Breast epithelium (tissue), 4 donors: ENCODE results near the gene YAP1. TPM values are rescaled to one million over a fixed set of nuclear protein-coding genes. Genes with fewer than 3 reads are reported as not detected.

Experiments used
- DNase-seq, 2 donors: peaks; one replicate each; pipeline ENCODE4 v3.0.0-alpha.2; 2019; ENCODE audit warnings: low spot score in 2 of 2
- H3K27ac ChIP-seq, 2 donors: fragments of 200-600 bp; sonication (generic) in 1 of 2; one replicate each; pipeline ENCODE4 v1.5.1; 2016 to 2019; ENCODE audit warnings: mild to moderate bottlenecking in 1 of 2
- H3K27me3 ChIP-seq, 2 donors: fragments of 200-600 bp; sonication (generic) in 1 of 2; one replicate each; pipeline versions ENCODE4 v1.5.1 to v1.6.0; 2017 to 2019; ENCODE audit warnings: control low read depth in 1 of 2, mild to moderate bottlenecking in 1 of 2
- H3K36me3 ChIP-seq: fragments of 200-600 bp; one replicate; pipeline ENCODE4 v1.5.1; 2019
- H3K4me1 ChIP-seq, 2 donors: fragments of 200-600 bp; sonication (generic); one replicate each; pipeline ENCODE4 v1.5.1; 2016 to 2019; ENCODE audit warnings: control low read depth in 1 of 2
- H3K4me3 ChIP-seq, 3 donors: fragments of 200-600 bp; sonication (generic); 1 replicate in 2 of 3; 2 replicates in 1 of 3; pipeline ENCODE4 v1.5.1; 2016 to 2019; ENCODE audit warnings: mild to moderate bottlenecking in 3 of 3, moderate library complexity in 2 of 3
- H3K9me3 ChIP-seq, 2 donors: fragments of 200-600 bp; sonication (generic) in 1 of 2; one replicate each; pipeline ENCODE4 v1.5.1; 2016 to 2019; ENCODE audit warnings: control low read depth in 1 of 2
- CTCF ChIP-seq, 3 donors: fragments of 450-650 bp; IDR thresholded peaks; one replicate each; pipeline ENCODE4 v1.5.1; 2016 to 2017; ENCODE audit warnings: antibody characterized with exemption in 3 of 3, mild to moderate bottlenecking in 3 of 3, moderate library complexity in 3 of 3
- POLR2A ChIP-seq: fragments of 450-650 bp; IDR thresholded peaks from one replicate; pipeline ENCODE4 v1.6.1; 2016; ENCODE audit warnings: antibody characterized with exemption, mild to moderate bottlenecking, moderate library complexity
- POLR2AphosphoS5 ChIP-seq, 3 donors: sonication (generic); formaldehyde crosslinking; IDR thresholded peaks; one replicate each; pipeline ENCODE4 v1.6.1; 2017; ENCODE audit warnings: antibody characterized with exemption in 3 of 3
- intact Hi-C: fragments of 100-400 bp; cut with DNase I; formaldehyde crosslinking; loops from one replicate; pipeline ENCODE4 v1.15.1; 2023; ENCODE audit warnings: low total_unique reads
- total RNA-seq, 3 donors: library from RNA; depleted of rRNA; stranded (reverse); fragments of >200 nt; gene quantifications; one replicate each; pipeline ENCODE4 v1.1.0, GENCODE V29; 2016

YAP1 gene
- total RNA-seq, 3 donors from 2014 or later, result 179 to 215 (median 184) TPM

- no peak overlapping the region for H3K27ac ChIP-seq
- no peak overlapping the region for H3K4me3 ChIP-seq
- H3K9me3 ChIP-seq, result no peaks in the 10 kb centered on the region
- H3K36me3 ChIP-seq, result no peaks in the 10 kb centered on the region
- TF ChIP-seq CTCF (IDR thresholded peaks at IDR 0.05) (no peak), POLR2AphosphoS5 (IDR thresholded peaks at IDR 0.05) (no peak), POLR2A (no peak)
- intact Hi-C loops, result no loop called here
- H3K4me1 ChIP-seq, result no peaks in the 10 kb centered on the region
- no peak for DNase-seq
- H3K27me3 ChIP-seq, result no peaks in the 10 kb centered on the region
Observed at GRCh38 chr11:102205805-102206204, 95.6 kb downstream of the YAP1 start.

GRCh38 chr11:102208835-102209234, 98.6 kb downstream of the YAP1 start:
- no peaks in the 10 kb centered on the region for H3K27me3 ChIP-seq
- H3K4me1 ChIP-seq, result no peaks in the 10 kb centered on the region
- no peak for TF ChIP-seq POLR2AphosphoS5 (IDR thresholded peaks at IDR 0.05)
- intact Hi-C loops, result no loop called here
- no peak for DNase-seq
- H3K4me3 ChIP-seq, result no peak overlapping the region
- H3K27ac ChIP-seq, result no peak overlapping the region
- no peaks in the 10 kb centered on the region for H3K36me3 ChIP-seq
- H3K9me3 ChIP-seq, result no peaks in the 10 kb centered on the region

GRCh38 chr11:102214623-102215022, 104.4 kb downstream of the YAP1 start:
- intact Hi-C loops, result no loop called here
- peak overlapping the region in 1 of 2 donors; percentile 19 for H3K27ac ChIP-seq

GRCh38 chr11:102216433-102217075, 106.3 kb downstream of the YAP1 start:
- no peak overlapping the region for H3K4me3 ChIP-seq
- no peaks in the 10 kb centered on the region for H3K36me3 ChIP-seq
- peak overlapping the region; percentile 23 to 58 for H3K27ac ChIP-seq
- no peaks in the 10 kb centered on the region for H3K27me3 ChIP-seq
- intact Hi-C loops, result no loop called here
- TF ChIP-seq POLR2A (no peak), POLR2AphosphoS5 (IDR thresholded peaks at IDR 0.05) (no peak), CTCF (IDR thresholded peaks at IDR 0.05) (no peak)
- no peaks in the 10 kb centered on the region for H3K4me1 ChIP-seq
- no peaks in the 10 kb centered on the region for H3K9me3 ChIP-seq
- DNase-seq, result no peak

More at GRCh38 chr11:102214623-102215022, 104.4 kb downstream of the YAP1 start:
- no peaks in the 10 kb centered on the region for H3K36me3 ChIP-seq
- no peaks in the 10 kb centered on the region for H3K9me3 ChIP-seq
- H3K4me1 ChIP-seq, result no peaks in the 10 kb centered on the region
- H3K4me3 ChIP-seq, result no peak overlapping the region
- DNase-seq, result no peak
- TF ChIP-seq POLR2A, result no peak
- TF ChIP-seq POLR2AphosphoS5 (IDR thresholded peaks at IDR 0.05), result no peak
- no peaks in the 10 kb centered on the region for H3K27me3 ChIP-seq

- Histone ChIP-seq H3K4me3 (no peak overlapping the region), H3K27me3 (no peaks in the 10 kb centered on the region), H3K36me3 (no peaks in the 10 kb centered on the region), H3K4me1 (no peaks in the 10 kb centered on the region), H3K27ac (no peak overlapping the region), H3K9me3 (no peaks in the 10 kb centered on the region)
- no peak for DNase-seq
- TF ChIP-seq CTCF (IDR thresholded peaks at IDR 0.05) (no peak), POLR2AphosphoS5 (IDR thresholded peaks at IDR 0.05) (no peak), POLR2A (no peak)
- intact Hi-C loops, result no loop called here
Observed at GRCh38 chr11:102220728-102221467, 110.7 kb downstream of the YAP1 start.

GRCh38 chr11:102223859-102224258, 113.6 kb downstream of the YAP1 start:
- H3K27me3 ChIP-seq, result no peaks in the 10 kb centered on the region
- TF ChIP-seq POLR2AphosphoS5 (IDR thresholded peaks at IDR 0.05), result no peak
- TF ChIP-seq CTCF (IDR thresholded peaks at IDR 0.05), result no peak
- no peak for TF ChIP-seq POLR2A
- intact Hi-C loops, result no loop called here
- no peak overlapping the region for H3K4me3 ChIP-seq
- no peak for DNase-seq
- peak overlapping the region in 1 of 2 donors; percentile 22 for H3K27ac ChIP-seq
- H3K4me1 ChIP-seq, result peaks cover 0 to 3% of the 10 kb centered on the region in 2 donors
- no peaks in the 10 kb centered on the region for H3K36me3 ChIP-seq
- H3K9me3 ChIP-seq, result no peaks in the 10 kb centered on the region
